Hepatocyte (in vitro differentiated cells): ENCODE data around the gene HOXD10.

ENCODE experiments used
- CTCF ChIP-seq: fragments of 200-600 bp; sonication (generic); IDR thresholded peaks from 2 replicates; pipeline ENCODE4 v1.5.1; 2016; ENCODE audit warnings: antibody characterized with exemption, mild to moderate bottlenecking; ENCODE audit not compliant: poor library complexity
- EZH2 ChIP-seq: fragments of 200-600 bp; sonication (generic); IDR thresholded peaks from 2 replicates; pipeline ENCODE4 v1.6.1; 2016; ENCODE audit warnings: antibody characterized with exemption, mild to moderate bottlenecking, borderline replicate concordance
- EZH2phosphoT487 ChIP-seq: fragments of 200-600 bp; sonication (generic); IDR thresholded peaks from one replicate; pipeline ENCODE4 v1.6.1; 2018; ENCODE audit warnings: antibody characterized with exemption, mild to moderate bottlenecking, low read depth, moderate library complexity; ENCODE audit not compliant: unreplicated experiment, severe bottlenecking

- no peak for TF ChIP-seq CTCF
- TF ChIP-seq EZH2 = peak; percentile 80
- TF ChIP-seq EZH2phosphoT487 = peak; percentile 72
Measured at GRCh38 chr2:176165370-176166050, 48.9 kb downstream of the HOXD10 start.
